Brain microvascular endothelial cell (primary cell): ENCODE measurements around the gene PTPMT1.
"Not testable (repeated sequence)": the region's sequence is repeated elsewhere in the genome, so short reads cannot be mapped to it uniquely, and the experiment has no call there.

ENCODE experiments used
- DNase-seq: peaks from one replicate; pipeline ENCODE4 v3.0.0-alpha.2; 2020
- H3K27ac ChIP-seq: fragments of 250-450 bp; sonication (Bioruptor Pico); 2 replicates; pipeline ENCODE4 v1.5.1; 2020; ENCODE audit warnings: mild to moderate bottlenecking, moderate library complexity
- H3K27me3 ChIP-seq: fragments of 250-450 bp; sonication (Bioruptor Pico); replicated peaks from 2 replicates; pipeline ENCODE4 v1.5.1; 2020; ENCODE audit warnings: mild to moderate bottlenecking
- H3K36me3 ChIP-seq: fragments of 250-450 bp; sonication (Bioruptor Pico); replicated peaks from 2 replicates; pipeline ENCODE4 v1.5.1; 2020; ENCODE audit warnings: mild to moderate bottlenecking
- H3K4me3 ChIP-seq: 2 replicates; pipeline ENCODE4 v1.5.1; 2011; ENCODE audit warnings: low read depth, mild to moderate bottlenecking, control low read depth, low read length, moderate library complexity
- in situ Hi-C: cut with HindIII; loops from 2 replicates; pipeline ENCODE4 v1.10.0; 2017; ENCODE audit warnings: low sequenced_read_pairs, low pct_ligation_motif_present
- TF ChIP-seq, protein P1 (sequence below): IDR thresholded peaks from 2 replicates; pipeline ENCODE4 v1.5.1; 2011; ENCODE audit warnings: low read depth, mild to moderate bottlenecking, moderate library complexity, low read length, control low read depth, inconsistent platforms; ENCODE audit errors: missing control alignments

The PTPMT1 gene

DNA sequence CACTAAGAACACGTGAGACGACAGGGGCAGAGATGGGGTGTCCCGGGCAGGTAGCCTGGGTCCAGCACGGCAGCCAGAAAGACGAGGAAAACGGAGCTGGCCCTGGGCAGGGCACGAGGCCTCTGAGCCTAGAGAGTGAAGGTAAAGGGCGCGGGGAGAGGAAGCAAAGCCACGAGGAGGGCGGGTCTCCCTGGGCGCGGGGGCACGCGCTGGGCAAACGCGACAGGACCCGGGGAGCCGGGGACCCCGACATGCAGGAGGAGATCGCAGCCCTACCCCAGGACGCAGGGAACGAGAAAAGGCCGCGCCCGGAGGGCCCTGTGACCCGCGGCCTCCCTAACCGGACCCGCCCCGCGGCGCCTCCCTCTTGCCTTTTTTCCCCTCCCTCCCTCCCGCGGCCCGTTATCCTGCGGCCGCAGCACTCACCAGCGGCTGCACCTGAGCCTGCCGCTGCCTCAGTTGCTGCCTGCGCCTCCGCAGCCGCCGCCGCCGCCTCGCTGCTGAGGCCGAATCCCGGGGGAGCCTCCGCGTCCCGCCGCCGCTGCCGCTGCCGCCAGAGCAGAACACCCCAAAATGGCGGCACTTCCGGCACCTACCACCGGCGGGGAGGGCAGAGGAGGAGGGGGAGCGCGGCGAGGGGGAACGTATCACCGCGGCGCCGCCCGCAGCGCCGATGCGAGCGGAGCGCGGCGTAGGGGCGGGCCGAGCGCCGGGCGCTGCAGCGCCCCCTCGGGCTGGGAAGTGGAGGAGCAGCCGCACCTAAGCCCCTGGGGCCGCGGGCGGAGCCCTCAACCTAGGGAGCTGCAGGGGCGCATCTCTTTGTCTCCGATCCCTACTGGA, 12.6 kb upstream of the PTPMT1 start, which contains the start of gene CELF1:
CELF1 (minus strand) TSS at position 567 of the 840 bp plus-strand sequence. CDS start 53,609 bp downstream, outside the sequence.
- TF ChIP-seq, protein P1, sequence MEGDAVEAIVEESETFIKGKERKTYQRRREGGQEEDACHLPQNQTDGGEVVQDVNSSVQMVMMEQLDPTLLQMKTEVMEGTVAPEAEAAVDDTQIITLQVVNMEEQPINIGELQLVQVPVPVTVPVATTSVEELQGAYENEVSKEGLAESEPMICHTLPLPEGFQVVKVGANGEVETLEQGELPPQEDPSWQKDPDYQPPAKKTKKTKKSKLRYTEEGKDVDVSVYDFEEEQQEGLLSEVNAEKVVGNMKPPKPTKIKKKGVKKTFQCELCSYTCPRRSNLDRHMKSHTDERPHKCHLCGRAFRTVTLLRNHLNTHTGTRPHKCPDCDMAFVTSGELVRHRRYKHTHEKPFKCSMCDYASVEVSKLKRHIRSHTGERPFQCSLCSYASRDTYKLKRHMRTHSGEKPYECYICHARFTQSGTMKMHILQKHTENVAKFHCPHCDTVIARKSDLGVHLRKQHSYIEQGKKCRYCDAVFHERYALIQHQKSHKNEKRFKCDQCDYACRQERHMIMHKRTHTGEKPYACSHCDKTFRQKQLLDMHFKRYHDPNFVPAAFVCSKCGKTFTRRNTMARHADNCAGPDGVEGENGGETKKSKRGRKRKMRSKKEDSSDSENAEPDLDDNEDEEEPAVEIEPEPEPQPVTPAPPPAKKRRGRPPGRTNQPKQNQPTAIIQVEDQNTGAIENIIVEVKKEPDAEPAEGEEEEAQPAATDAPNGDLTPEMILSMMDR, result peak; percentile 69
- Histone ChIP-seq H3K27ac (peak within 1 kb of the TSS; percentile 63), H3K27me3 (no peaks in the 10 kb centered on the region), H3K4me3 (peak within 1 kb of the TSS; percentile 99), H3K36me3 (no peaks in the 10 kb centered on the region)
- in situ Hi-C loops, result no loop called here
- DNase-seq, result peak; percentile 80

DNA sequence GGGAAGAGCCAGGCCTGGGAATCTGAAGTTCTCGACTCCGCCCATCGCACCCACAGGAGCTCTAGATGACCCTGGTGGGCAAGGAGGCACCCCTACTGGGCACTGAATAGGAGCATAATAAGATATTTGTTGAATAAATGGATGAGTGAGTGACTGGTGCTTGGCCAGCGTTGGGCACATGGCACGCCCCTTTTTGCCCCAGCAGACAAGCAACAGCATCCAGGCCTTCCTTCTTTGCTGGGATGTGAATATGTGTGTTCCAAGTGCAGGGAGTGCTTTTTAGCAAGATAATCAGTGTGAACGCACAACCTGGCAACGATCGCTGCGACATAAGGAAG, 12.0 kb upstream of the PTPMT1 start:
- peak overlapping the region; percentile 65 for H3K4me3 ChIP-seq
- TF ChIP-seq, protein P1, result no peak
- H3K27me3 ChIP-seq, result no peaks in the 10 kb centered on the region
- no peak overlapping the region for H3K27ac ChIP-seq
- no peaks in the 10 kb centered on the region for H3K36me3 ChIP-seq
- in situ Hi-C loops, result no loop called here
- no peak for DNase-seq

GRCh38 chr11:47557004-47557403, 8.4 kb upstream of the PTPMT1 start:
- in situ Hi-C loops, H3K4me3 ChIP-seq, H3K36me3 ChIP-seq, H3K27ac ChIP-seq, DNase-seq, H3K27me3 ChIP-seq: not testable (repeated sequence)

DNA sequence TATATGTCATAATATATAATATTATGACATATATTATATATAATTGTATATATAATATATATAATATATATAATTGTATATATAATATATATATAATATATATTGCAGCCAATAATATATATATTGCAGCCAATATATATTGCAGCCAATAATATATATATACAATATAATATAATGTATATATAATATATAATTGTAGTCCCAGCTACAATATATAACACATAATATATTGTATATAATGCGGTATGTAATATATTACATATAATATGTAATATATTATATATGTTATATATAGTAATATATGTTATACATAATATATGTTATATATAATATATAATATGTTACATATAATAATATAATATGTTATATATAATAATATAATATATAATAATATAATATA, 6.7 kb upstream of the PTPMT1 start:
- Histone ChIP-seq H3K27me3 (no peaks in the 10 kb centered on the region), H3K4me3 (no peak overlapping the region), H3K36me3 (no peaks in the 10 kb centered on the region), H3K27ac (no peak overlapping the region)
- in situ Hi-C loops, result no loop called here
- DNase-seq, result no peak
- TF ChIP-seq, protein P1, result no peak

DNA sequence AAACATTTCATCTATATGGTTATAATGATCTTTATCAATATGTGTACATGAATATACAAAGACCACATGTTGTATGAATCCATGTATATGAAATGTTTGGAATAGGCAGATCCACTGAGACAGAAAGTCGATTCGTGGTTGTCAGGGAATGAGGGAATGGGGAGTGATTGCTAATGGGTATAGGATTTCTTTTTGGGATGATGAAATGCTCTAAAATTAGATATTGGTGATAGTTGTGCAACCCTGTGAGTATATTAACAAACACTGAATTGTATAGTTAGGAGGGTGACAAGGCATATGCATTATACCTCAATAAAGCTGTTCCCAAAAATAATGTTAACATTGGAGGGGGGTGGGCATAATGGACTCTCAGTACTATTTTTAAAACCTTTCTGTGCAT, 5.0 kb upstream of the PTPMT1 start:
- H3K27ac ChIP-seq, result no peak overlapping the region
- H3K4me3 ChIP-seq, result no peak overlapping the region
- in situ Hi-C loops, result no loop called here
- no peaks in the 10 kb centered on the region for H3K36me3 ChIP-seq
- no peaks in the 10 kb centered on the region for H3K27me3 ChIP-seq
- no peak for DNase-seq
- TF ChIP-seq, protein P1, result no peak

- H3K27ac ChIP-seq, DNase-seq, in situ Hi-C loops, H3K36me3 ChIP-seq, H3K27me3 ChIP-seq, H3K4me3 ChIP-seq: not testable (repeated sequence)
Measured at GRCh38 chr11:47562393-47562792, 3.0 kb upstream of the PTPMT1 start.

- H3K36me3 ChIP-seq, H3K27ac ChIP-seq, H3K4me3 ChIP-seq, DNase-seq, in situ Hi-C loops, H3K27me3 ChIP-seq: not testable (repeated sequence)
Measured at GRCh38 chr11:47564366-47564765, 1.0 kb upstream of the PTPMT1 start.
